ENCODE results near the gene CDR2. TPM values are rescaled to one million over a fixed set of nuclear protein-coding genes. Genes with fewer than 3 reads are reported as not detected.
A peak's percentile ranks its signal among the peaks of the same experiment; 100 is the strongest.

Gene CDR2
- total and polyA plus RNA-seq, 8 donors: 8.9 to 198 (median 22.2) TPM

- Histone ChIP-seq H3K9me3 (no peaks in the 10 kb centered on the region), H3K27ac (no peak overlapping the region), H3K27me3 (no peaks in the 10 kb centered on the region), H3K36me3 (peaks cover 68 to 100% (median 99%) of the 10 kb centered on the region in 4 donors), H3K4me3 (no peak overlapping the region), H3K4me1 (peaks cover 0 to 12% (median 5%) of the 10 kb centered on the region in 4 donors)
- TF ChIP-seq, protein P1, sequence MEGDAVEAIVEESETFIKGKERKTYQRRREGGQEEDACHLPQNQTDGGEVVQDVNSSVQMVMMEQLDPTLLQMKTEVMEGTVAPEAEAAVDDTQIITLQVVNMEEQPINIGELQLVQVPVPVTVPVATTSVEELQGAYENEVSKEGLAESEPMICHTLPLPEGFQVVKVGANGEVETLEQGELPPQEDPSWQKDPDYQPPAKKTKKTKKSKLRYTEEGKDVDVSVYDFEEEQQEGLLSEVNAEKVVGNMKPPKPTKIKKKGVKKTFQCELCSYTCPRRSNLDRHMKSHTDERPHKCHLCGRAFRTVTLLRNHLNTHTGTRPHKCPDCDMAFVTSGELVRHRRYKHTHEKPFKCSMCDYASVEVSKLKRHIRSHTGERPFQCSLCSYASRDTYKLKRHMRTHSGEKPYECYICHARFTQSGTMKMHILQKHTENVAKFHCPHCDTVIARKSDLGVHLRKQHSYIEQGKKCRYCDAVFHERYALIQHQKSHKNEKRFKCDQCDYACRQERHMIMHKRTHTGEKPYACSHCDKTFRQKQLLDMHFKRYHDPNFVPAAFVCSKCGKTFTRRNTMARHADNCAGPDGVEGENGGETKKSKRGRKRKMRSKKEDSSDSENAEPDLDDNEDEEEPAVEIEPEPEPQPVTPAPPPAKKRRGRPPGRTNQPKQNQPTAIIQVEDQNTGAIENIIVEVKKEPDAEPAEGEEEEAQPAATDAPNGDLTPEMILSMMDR (IDR thresholded peaks at IDR 0.05): no peak
- TF ChIP-seq POLR2AphosphoS5 (IDR thresholded peaks at IDR 0.05) (no peak), POLR2A (IDR thresholded peaks at IDR 0.05) (no peak), EP300 (IDR thresholded peaks at IDR 0.05) (no peak)
- intact Hi-C loops (cut with DNase I; ENCODE audit: low total_unique reads): no loop called here
- 83 to 93% (median 89%) methylated on average over 12 of the region's 12 CpGs for WGBS, 5 donors
- DNase-seq: no peak
Measured at GRCh38 chr16:22323173-22323958, 51.1 kb downstream of the CDR2 start.

DNA sequence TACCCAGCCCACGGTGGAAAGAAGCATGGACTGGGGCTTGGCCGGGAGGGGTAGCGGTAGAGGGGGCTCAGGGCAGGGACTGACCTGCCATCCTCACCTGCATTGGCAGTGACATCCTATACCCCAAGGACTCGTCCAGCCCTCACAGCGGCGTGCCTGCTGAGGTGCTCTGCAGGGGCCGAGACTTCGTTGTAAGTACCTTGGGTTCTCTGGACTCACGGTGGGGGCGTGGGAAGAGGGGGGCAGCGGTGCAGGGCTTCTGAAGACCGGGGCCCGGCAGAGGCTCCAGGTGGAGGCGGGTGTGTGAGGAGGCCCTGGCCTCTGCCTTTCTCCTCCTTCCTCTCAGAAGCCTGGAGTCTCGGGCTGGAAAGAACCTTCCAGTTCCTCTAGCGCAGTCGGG lies 51.7 kb downstream of the CDR2 start:
- Histone ChIP-seq H3K27me3 (no peaks in the 10 kb centered on the region), H3K4me3 (no peak overlapping the region), H3K4me1 (peaks cover 0 to 12% (median 5%) of the 10 kb centered on the region in 4 donors), H3K9me3 (no peaks in the 10 kb centered on the region), H3K36me3 (peaks cover 66 to 100% (median 99%) of the 10 kb centered on the region in 4 donors), H3K27ac (no peak overlapping the region)
- intact Hi-C loops (cut with DNase I; ENCODE audit: low total_unique reads): no loop called here
- DNase-seq: no peak
- 79 to 96% (median 95%) methylated on average over 12 to 17 of the region's 17 CpGs for WGBS, 5 donors
- no peak for TF ChIP-seq POLR2A (IDR thresholded peaks at IDR 0.05)
- TF ChIP-seq POLR2AphosphoS5 (IDR thresholded peaks at IDR 0.05): no peak
- TF ChIP-seq, protein P1 (IDR thresholded peaks at IDR 0.05): no peak
- no peak for TF ChIP-seq EP300 (IDR thresholded peaks at IDR 0.05)

DNA sequence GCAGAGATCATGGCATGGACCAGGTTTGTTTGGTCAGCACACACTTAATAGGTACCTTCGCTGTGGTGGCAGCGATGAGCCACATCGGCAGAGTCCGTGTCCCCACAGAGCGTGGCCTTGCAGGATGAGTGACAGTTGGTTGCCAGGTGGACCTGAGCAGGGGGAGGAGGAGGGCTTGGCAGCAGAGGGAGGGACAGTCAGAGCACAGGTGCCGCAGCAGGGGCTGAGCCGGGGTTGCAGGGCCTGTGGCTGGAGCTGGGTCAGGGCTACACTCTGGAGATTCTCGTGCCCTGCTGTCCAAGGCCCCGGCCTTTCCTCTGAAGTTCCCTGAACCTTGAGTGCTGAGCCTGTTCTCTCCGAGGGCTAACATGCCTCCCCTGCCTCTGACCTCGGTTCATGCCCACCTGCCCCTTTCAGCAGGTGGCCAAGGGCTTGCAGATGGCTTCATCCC lies 52.4 kb downstream of the CDR2 start:
- H3K36me3 ChIP-seq: peaks cover 66 to 100% (median 99%) of the 10 kb centered on the region in 4 donors
- no peaks in the 10 kb centered on the region for H3K9me3 ChIP-seq
- TF ChIP-seq EP300 (IDR thresholded peaks at IDR 0.05) (no peak), POLR2AphosphoS5 (IDR thresholded peaks at IDR 0.05) (no peak), POLR2A (IDR thresholded peaks at IDR 0.05) (no peak)
- TF ChIP-seq, protein P1 (IDR thresholded peaks at IDR 0.05): no peak
- H3K27ac ChIP-seq: no peak overlapping the region
- H3K4me3 ChIP-seq: no peak overlapping the region
- intact Hi-C loops (cut with DNase I; ENCODE audit: low total_unique reads): no loop called here
- WGBS, 5 donors: 91 to 98% (median 95%) methylated on average over 11 of the region's 11 CpGs
- no peak for DNase-seq
- H3K4me1 ChIP-seq: peaks cover 0 to 12% (median 5%) of the 10 kb centered on the region in 4 donors
- no peaks in the 10 kb centered on the region for H3K27me3 ChIP-seq

- WGBS, 5 donors: 37 to 51% (median 48%) methylated on average over 15 to 16 of the region's 16 CpGs
- no peak overlapping the region for H3K4me3 ChIP-seq
- TF ChIP-seq POLR2A (IDR thresholded peaks at IDR 0.05) (no peak), POLR2AphosphoS5 (IDR thresholded peaks at IDR 0.05) (peak in 1 of 3 donors; percentile 68)
- TF ChIP-seq, protein P1 (IDR thresholded peaks at IDR 0.05): peak in 5 of 7 experiments; percentile 74 to 95 (median 83)
- no peak overlapping the region for H3K27ac ChIP-seq
- peaks cover 65 to 100% (median 99%) of the 10 kb centered on the region in 4 donors for H3K36me3 ChIP-seq
- peaks cover 0 to 12% (median 5%) of the 10 kb centered on the region in 4 donors for H3K4me1 ChIP-seq
- H3K9me3 ChIP-seq: no peaks in the 10 kb centered on the region
- peak; percentile 80 to 92 for DNase-seq
- no peaks in the 10 kb centered on the region for H3K27me3 ChIP-seq
- intact Hi-C loops (cut with DNase I; ENCODE audit: low total_unique reads): no loop called here
Measured at GRCh38 chr16:22321340-22322001, 52.9 kb downstream of the CDR2 start.

Data from stomach (tissue), 9 donors.